Adrenal gland (tissue), 12 donors: ENCODE measurements around the gene TMEM200B. TPM values are rescaled to one million over a fixed set of nuclear protein-coding genes. Genes with fewer than 3 reads are reported as not detected.

Source experiments
- DNase-seq, 7 donors: peaks; one replicate each; pipeline ENCODE4 v3.0.0-alpha.2; 2019 to 2020
- H3K27ac ChIP-seq, 5 donors: fragments of 200-600 bp; sonication (generic) in 4 of 5; 1 replicate in 3 of 5; 2 replicates in 2 of 5; pipeline versions ENCODE4 v1.5.1 to v1.8.0; 2016 to 2020; ENCODE audit warnings: mild to moderate bottlenecking in 1 of 5
- H3K27me3 ChIP-seq: fragments of 200-600 bp; 2 replicates; pipeline ENCODE4 v1.8.0; 2021
- H3K36me3 ChIP-seq, 2 donors: fragments of 200-600 bp; replicated peaks in 1 of 2; 1 replicate in 1 of 2; 2 replicates in 1 of 2; pipeline versions ENCODE4 v1.5.1 to v1.8.0; 2018 to 2022
- H3K4me1 ChIP-seq, 2 donors: fragments of 200-600 bp; replicated peaks in 1 of 2; 1 replicate in 1 of 2; 2 replicates in 1 of 2; pipeline versions ENCODE4 v1.5.1 to v1.8.0; 2018 to 2021
- H3K4me3 ChIP-seq, 4 donors: fragments of 200-600 bp; sonication (generic) in 3 of 4; one replicate each; pipeline ENCODE4 v1.5.1; 2016 to 2018
- H3K9me3 ChIP-seq, 3 donors: fragments of 200-600 bp; sonication (generic) in 1 of 3; replicated peaks in 1 of 3; 1 replicate in 2 of 3; 2 replicates in 1 of 3; pipeline versions ENCODE4 v1.5.1 to v1.8.0; 2016 to 2021
- CTCF ChIP-seq, 6 experiments: fragments of 450-650 bp in 4 of 6; fragments of 200-600 bp in 2 of 6; sonication (generic) in 1 of 6; IDR thresholded peaks; 1 replicate in 5 of 6; 2 replicates in 1 of 6; pipeline versions ENCODE4 v1.5.1 to v1.8.0; 2016 to 2021; ENCODE audit warnings: antibody characterized with exemption in 6 of 6, mild to moderate bottlenecking in 2 of 6, moderate library complexity in 1 of 6
- POLR2A ChIP-seq, 2 donors: fragments of 450-650 bp; IDR thresholded peaks; one replicate each; pipeline ENCODE4 v1.6.1; 2017; ENCODE audit warnings: antibody characterized with exemption in 2 of 2, mild to moderate bottlenecking in 2 of 2, moderate library complexity in 1 of 2
- WGBS, 4 donors: extraction: QIAGEN DNeasy Blood & Tissue Kit in 2 of 4; methylation state at CpG; one replicate each; pipeline versions ENCODE4 v1.1.5 to v1.1.7; 2013 to 2017; 5-methylcytosine and 5-hydroxymethylcytosine counted together
- intact Hi-C, 2 donors: fragments of 100-400 bp; cut with DNase I; formaldehyde crosslinking; loops; one replicate each; pipeline versions ENCODE4 v1.14.1 to v1.15.0; 2022 to 2023
- polyA plus RNA-seq, 3 donors: library from polyadenylated mRNA; stranded (reverse); fragments of 200-250 nt in 2 of 3; fragments of 350-450 nt in 1 of 3; fragmentation: Illumina TruSeq in 1 of 3; extraction: RNeasy Lipid Tissue Mini Kit (QIAGEN cat#74804) in 1 of 3; gene quantifications; one replicate each; pipeline ENCODE4 v1.2.3, GENCODE V29; 2013 to 2014
- total RNA-seq, 9 donors: library from RNA; depleted of rRNA in 4 of 9; stranded (reverse); fragments of >200 nt in 4 of 9; fragments of 120-200 nt in 1 of 9; fragmentation: NEBNext Ultra II Directional in 1 of 9; extraction: Animal tissue kit (Norgen Biotek cat#: 25700) in 1 of 9; gene quantifications; one replicate each; pipeline versions ENCODE4 v1.1.0 to v1.2.4, GENCODE V29; 2013 to 2023
- donor health status: healthy with polysubstance abuse.
- donor health status: Bipolar disorder and iron deficiency.
- donor health status: DM: yes; HTN: yes; CAD: no.
- donor health status: DM: no; HTN: no; CAD: no.
- donor health status: DM: no; HTN: no; CAD: no.
- donor health status: DM: yes; HTN: yes; CAD: no.

The TMEM200B gene
- total and polyA plus RNA-seq, 12 donors: 1.8 to 13.3 (median 4.2) TPM

DNA sequence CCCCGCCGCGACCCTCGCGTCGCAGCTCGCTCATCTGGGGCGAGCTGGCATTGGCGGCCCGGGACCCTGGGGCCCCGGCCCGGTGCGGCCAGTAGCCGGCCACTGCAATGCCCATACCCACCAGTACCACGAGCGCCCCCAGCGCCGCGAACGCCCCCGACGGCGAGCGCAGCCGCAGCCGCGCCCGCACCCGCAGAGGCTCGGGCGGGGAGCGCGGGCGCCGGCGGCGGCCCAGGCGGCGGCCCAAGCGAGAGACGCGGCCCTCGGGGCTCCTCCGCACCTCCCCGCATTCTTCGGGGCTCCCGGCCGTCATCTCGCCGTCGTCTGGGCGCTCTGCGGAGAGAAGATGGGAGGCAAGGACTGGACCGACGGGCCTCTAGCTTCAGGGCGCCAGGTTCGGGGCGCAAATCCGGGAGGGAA is 2.2 kb downstream of the TMEM200B start:
- peak in 1 of 7 donors; percentile 22 for DNase-seq

GRCh38 chr1:29120947-29121485 is 2.7 kb downstream of the TMEM200B start:
- peak overlapping the region in 1 of 4 donors; percentile 95 for H3K4me3 ChIP-seq
- no peaks in the 10 kb centered on the region for H3K36me3 ChIP-seq
- TF ChIP-seq CTCF (IDR thresholded peaks at IDR 0.05): peak; percentile 6 to 64 (median 39)
- no peak for TF ChIP-seq POLR2A (IDR thresholded peaks at IDR 0.05)
- intact Hi-C loops: loop anchor here in 1 of 2 donors (10.0 kb wide), 1 partner anchor 236 kb away; no protein-coding TSS in a partner anchor
- peak in 3 of 7 donors; percentile 26 to 42 (median 35) for DNase-seq
- peaks cover 22 to 27% of the 10 kb centered on the region in 2 donors for H3K4me1 ChIP-seq
- H3K27me3 ChIP-seq: peaks cover 12% of the 10 kb centered on the region
- H3K9me3 ChIP-seq: no peaks in the 10 kb centered on the region
- 40 to 63% (median 41%) methylated on average over 27 to 42 of the region's 42 CpGs for WGBS, 4 donors
- peak overlapping the region in 1 of 5 donors; percentile 96 for H3K27ac ChIP-seq

More for the DNA sequence above, 2.2 kb downstream of the TMEM200B start:
- no peaks in the 10 kb centered on the region for H3K36me3 ChIP-seq
- intact Hi-C loops: loop anchor here in 1 of 2 donors (10.0 kb wide), 1 partner anchor 237 kb away; no protein-coding TSS in a partner anchor
- peak overlapping the region in 2 of 5 donors; percentile 87 to 96 for H3K27ac ChIP-seq
- peak overlapping the region in 1 of 4 donors; percentile 95 for H3K4me3 ChIP-seq
- H3K27me3 ChIP-seq: peaks cover 12% of the 10 kb centered on the region
- no peaks in the 10 kb centered on the region for H3K9me3 ChIP-seq
- no peak for TF ChIP-seq POLR2A (IDR thresholded peaks at IDR 0.05)
- peak in 1 of 6 experiments; percentile 2 for TF ChIP-seq CTCF (IDR thresholded peaks at IDR 0.05)
- WGBS, 4 donors: 0 to 10% (median 4%) methylated on average over 2 to 58 of the region's 59 CpGs
- H3K4me1 ChIP-seq: peaks cover 22 to 27% of the 10 kb centered on the region in 2 donors

DNA sequence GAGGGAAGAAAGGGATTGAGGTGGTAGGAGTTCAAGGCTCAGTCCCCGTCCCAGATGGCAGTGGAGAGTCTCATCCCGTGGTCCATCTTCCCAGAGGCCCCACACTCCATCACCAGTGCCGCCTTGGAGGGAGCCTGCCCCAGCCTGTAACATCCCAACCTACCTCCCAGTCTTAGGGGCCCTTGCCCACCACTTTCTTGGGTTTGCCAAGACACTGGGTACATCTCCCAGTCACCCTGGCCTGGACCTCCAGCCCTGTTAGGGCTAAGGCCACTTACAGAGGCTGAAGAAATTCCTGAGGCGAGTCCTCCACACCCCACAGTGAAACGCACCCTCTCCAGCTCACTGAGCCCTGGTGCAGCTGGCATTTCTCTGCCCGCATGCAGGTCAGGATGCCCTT is 3.3 kb downstream of the TMEM200B start:
- no peaks in the 10 kb centered on the region for H3K36me3 ChIP-seq
- TF ChIP-seq POLR2A (IDR thresholded peaks at IDR 0.05) (no peak), CTCF (IDR thresholded peaks at IDR 0.05) (no peak)
- intact Hi-C loops: loop anchor here in 1 of 2 donors (10.0 kb wide), 1 partner anchor 236 kb away; no protein-coding TSS in a partner anchor
- 94 to 100% (median 96%) methylated on average over 6 of the region's 6 CpGs for WGBS, 4 donors
- no peak for DNase-seq
- H3K27ac ChIP-seq: no peak overlapping the region
- peaks cover 12% of the 10 kb centered on the region for H3K27me3 ChIP-seq
- no peak overlapping the region for H3K4me3 ChIP-seq
- no peaks in the 10 kb centered on the region for H3K9me3 ChIP-seq
- peaks cover 22 to 27% of the 10 kb centered on the region in 2 donors for H3K4me1 ChIP-seq

DNA sequence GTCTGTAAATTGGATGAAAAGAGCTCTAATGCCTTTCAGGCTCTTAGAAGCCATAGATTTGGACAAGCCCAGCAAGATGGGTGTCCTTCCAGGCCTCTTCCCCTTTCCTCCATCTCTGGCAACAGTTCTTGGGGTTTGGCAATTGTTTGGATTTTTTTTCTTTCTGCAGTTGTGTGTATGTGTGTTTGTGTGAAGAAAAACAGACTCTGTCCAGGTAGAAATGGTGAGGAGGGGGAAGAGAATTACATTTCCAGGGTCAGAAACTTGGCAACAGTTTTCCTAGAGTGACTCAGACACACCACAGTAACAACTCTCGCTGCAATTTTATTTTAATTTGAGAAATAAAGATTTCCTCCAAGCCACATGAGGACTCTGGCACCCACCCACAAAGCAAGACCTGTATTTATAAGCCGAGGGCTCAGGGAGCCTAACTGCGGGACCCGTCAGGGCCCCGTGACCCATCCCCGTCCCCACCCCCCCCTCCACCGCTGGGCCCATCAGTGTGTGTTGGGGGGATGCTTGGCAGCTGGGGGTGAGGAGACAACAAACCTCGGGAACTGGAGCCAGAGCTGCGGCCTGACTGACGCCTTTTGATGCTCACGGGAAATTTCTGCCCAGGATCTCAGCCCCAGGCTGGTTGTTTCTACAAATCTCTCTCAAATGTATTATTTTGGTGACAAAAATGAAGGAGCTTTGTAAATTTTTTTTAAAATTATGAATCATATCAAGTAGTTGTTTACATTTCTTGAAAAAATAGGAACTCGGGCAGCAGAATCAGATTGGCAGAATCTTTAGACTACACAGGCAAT is 4.4 kb downstream of the TMEM200B start:
- Histone ChIP-seq H3K36me3 (no peaks in the 10 kb centered on the region), H3K27ac (no peak overlapping the region), H3K9me3 (no peaks in the 10 kb centered on the region), H3K27me3 (peaks cover 12% of the 10 kb centered on the region), H3K4me1 (peaks cover 15 to 23% of the 10 kb centered on the region in 2 donors), H3K4me3 (no peak overlapping the region)
- WGBS, 4 donors: 74 to 92% (median 88%) methylated on average over 12 of the region's 12 CpGs
- TF ChIP-seq CTCF (IDR thresholded peaks at IDR 0.05): no peak
- no peak for TF ChIP-seq POLR2A (IDR thresholded peaks at IDR 0.05)
- DNase-seq: no peak
- intact Hi-C loops: no loop called here
